ENCODE data around the gene SELENBP1.

SELENBP1 gene

DNA sequence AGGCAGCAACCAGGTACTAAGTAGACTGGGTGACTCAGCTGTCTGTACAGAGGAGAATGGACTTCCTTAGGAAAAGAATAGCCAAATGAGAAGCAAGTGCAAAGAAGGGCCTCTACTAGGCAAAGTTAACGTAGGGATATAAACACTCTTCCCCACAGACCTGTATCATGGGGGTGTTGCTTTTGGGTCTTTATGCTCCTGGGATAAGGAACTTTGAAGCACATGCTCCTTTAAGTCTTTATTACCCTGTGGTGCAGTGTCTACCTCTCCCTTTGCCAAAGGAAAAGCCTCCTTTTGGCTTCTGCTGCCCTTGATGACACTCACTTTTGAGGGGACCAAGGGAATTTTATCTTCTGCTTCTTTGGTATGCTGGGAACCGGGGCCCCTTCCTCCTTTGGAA is 30.5 kb downstream of the SELENBP1 start:
- H3K27me3 Mint-ChIP-seq: no peaks in the 10 kb centered on the region
- H3K9me3 Mint-ChIP-seq: no peaks in the 10 kb centered on the region
- peaks cover 40% of the 10 kb centered on the region for H3K4me1 Mint-ChIP-seq (ENCODE audit: low read depth)
- H3K4me3 Mint-ChIP-seq: no peak overlapping the region
- no peak overlapping the region for H3K27ac Mint-ChIP-seq
- peaks cover 43% of the 10 kb centered on the region for H3K36me3 Mint-ChIP-seq (ENCODE audit: low read depth)

DNA sequence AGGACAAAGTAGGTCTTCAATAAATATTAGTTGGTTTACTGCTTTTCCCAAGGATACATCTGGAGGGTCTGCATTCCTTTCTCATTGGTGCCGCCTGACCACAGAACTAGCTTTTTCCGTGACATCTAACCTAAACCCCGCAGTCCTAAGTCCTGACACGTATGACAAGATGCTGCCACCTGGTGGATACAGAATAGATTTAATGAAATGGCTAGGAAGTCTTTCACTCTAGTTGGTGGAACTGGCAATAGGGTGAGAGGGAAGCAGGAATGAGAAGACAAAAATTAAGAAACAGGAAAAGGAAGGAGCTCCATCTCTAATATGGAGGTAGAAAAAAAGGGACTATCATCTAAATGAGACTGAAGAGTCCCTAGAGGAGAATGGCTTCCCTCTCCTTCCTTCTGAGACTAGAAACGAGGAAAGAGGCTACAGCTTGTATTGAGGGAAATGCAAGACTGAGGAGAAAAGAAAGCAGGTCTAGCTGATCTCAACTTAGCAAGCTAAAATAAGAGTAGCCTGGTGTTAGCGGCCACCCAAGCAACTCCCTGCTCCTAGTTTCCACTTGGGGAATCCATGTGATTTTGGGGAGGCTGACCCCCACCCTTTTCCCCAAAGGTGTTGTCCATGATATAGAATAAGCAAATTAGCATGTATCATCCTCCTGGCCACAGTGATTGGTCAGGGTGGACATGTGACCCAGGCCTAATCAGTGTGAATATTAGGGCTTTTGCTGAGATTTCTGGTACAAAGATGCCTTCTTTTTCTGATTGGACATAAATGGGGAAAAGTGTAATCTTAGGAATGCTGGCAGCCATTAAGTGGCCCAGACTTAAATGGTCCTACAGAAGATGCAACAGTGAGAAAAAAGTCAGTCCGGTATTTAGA is 31.4 kb downstream of the SELENBP1 start:
- Mint-ChIP-seq H3K36me3 (ENCODE audit: low read depth) (peaks cover 35% of the 10 kb centered on the region), H3K27ac (peak overlapping the region; percentile 53), H3K4me1 (ENCODE audit: low read depth) (peaks cover 31% of the 10 kb centered on the region), H3K4me3 (no peak overlapping the region), H3K9me3 (no peaks in the 10 kb centered on the region), H3K27me3 (no peaks in the 10 kb centered on the region)

DNA sequence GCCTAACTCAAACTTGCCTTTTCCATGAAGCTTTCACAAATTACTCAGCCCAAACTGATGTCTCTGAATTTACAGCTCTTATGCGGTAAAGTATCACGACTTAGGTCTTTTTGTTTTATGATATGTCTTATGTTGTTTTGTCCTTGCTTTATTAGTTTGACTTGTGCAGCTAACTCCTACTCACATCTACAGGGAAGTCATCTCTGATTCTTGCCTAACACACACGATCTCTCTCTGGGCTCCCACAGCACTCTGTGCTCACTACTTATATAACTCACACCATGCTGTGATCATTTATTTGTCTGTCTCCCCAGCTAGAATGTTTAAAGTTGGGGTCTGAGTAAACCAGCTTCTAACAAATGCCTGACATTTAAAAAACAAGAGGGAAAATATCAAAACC is 35.9 kb downstream of the SELENBP1 start:
- Mint-ChIP-seq H3K36me3 (ENCODE audit: low read depth) (peaks cover 6% of the 10 kb centered on the region), H3K27ac (no peak overlapping the region), H3K9me3 (no peaks in the 10 kb centered on the region), H3K27me3 (no peaks in the 10 kb centered on the region), H3K4me1 (ENCODE audit: low read depth) (peaks cover 11% of the 10 kb centered on the region), H3K4me3 (no peak overlapping the region)

DNA sequence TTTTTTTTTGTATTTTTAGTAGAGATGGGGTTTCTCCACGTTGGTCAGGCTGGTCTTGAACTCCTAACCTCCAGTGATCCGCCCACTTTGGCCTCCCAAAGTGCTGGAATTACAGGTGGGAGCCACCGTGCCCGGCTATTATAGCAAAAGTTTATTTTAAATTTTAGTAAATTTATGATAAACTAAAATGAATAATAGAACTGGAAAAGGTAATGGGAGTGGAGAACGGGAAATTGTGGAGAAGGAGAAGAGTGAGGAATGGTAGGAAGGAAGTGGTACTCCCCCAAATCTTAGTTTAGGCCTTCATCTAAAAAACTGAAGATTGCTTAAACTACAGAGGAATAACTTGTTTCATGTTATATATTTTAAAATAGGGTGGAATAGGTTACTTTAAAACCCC is 37.7 kb downstream of the SELENBP1 start:
- H3K36me3 Mint-ChIP-seq (ENCODE audit: low read depth): no peaks in the 10 kb centered on the region
- H3K4me3 Mint-ChIP-seq: no peak overlapping the region
- no peaks in the 10 kb centered on the region for H3K27me3 Mint-ChIP-seq
- peaks cover 2% of the 10 kb centered on the region for H3K4me1 Mint-ChIP-seq (ENCODE audit: low read depth)
- no peak overlapping the region for H3K27ac Mint-ChIP-seq
- no peaks in the 10 kb centered on the region for H3K9me3 Mint-ChIP-seq

DNA sequence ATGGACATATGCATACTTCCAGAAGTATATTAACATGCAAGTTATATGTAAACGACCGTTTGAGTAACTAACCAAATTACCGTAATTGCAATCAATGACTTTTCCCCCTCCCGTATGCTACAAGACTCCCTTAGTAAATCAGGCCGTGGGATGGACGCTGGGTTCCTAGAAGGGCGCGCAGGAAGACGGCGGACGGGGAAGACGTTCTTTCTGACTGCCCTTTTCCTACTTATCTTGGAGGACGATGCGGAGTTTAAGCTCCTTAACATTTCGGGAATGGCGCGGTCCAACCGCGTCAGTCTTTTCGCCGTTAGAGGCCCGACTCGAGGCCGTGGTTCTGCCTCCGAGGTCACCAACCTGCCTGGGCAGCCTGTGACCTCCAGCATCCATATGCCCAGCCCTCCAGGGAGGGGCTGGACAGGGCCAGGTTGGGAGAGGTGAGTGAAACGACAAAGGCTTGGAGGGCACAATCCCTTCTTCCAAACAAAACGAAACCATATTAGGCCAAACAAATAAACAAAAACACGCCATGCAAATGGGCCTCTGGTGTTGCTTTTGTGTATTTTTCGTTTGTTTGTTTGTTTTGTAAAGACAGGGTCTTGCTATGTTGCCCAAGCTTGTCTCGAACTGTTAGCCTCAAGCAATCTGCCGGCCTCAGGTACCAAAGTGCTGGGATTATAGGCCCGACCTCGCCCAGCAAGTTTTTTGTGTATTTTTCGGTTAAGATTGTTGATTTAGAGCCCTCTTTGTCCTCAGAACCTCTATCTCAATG is 44.4 kb downstream of the SELENBP1 start:
- Mint-ChIP-seq H3K4me1 (ENCODE audit: low read depth) (peaks cover 34% of the 10 kb centered on the region), H3K36me3 (ENCODE audit: low read depth) (peaks cover 21% of the 10 kb centered on the region), H3K9me3 (no peaks in the 10 kb centered on the region), H3K27ac (peak overlapping the region; percentile 92), H3K27me3 (no peaks in the 10 kb centered on the region), H3K4me3 (peak overlapping the region; percentile 91)

DNA sequence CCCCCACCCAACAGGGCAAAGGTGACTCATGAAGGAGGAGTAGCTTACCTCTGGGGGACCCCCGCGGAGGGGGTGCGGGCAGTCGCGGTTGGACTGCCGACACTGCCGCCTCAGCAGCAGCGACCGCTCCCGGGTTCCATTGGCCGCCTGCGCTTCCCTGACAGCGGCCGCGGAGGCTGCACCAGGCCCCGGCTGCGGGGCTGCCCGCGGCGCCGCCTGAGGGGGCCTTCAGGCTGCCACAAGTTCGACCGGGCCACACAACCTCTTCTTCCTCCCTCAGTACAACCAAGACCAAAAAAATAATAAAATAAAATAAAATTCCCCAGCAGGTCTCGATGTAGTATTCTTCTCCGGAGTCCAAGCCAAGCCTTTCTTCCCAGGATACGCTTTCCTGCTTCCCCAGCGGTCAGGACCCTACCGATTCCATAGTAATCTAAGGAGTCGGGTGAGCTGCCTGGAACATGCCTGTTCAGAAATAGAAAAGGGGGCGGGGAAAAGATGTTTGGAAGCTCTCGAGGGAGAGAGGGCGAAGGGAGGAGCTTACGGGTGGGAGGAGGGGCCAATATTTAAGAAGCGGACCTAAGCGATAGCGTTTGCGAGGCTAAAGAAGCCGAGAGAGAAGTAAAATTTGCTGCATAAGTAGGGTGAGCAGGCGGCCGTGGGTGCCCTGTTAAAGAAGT is 45.1 kb downstream of the SELENBP1 start, which contains the start of gene PI4KB:
PI4KB (minus strand) TSS at position 194 of the 680 bp plus-strand sequence. CDS start 10,935 bp downstream, outside the sequence.
- peak within 1 kb of the TSS; percentile 92 for H3K27ac Mint-ChIP-seq
- no peaks in the 10 kb centered on the region for H3K27me3 Mint-ChIP-seq
- H3K4me1 Mint-ChIP-seq (ENCODE audit: low read depth): peaks cover 40% of the 10 kb centered on the region
- H3K9me3 Mint-ChIP-seq: no peaks in the 10 kb centered on the region
- peak within 1 kb of the TSS; percentile 91 for H3K4me3 Mint-ChIP-seq
- H3K36me3 Mint-ChIP-seq (ENCODE audit: low read depth): peaks cover 28% of the 10 kb centered on the region

DNA sequence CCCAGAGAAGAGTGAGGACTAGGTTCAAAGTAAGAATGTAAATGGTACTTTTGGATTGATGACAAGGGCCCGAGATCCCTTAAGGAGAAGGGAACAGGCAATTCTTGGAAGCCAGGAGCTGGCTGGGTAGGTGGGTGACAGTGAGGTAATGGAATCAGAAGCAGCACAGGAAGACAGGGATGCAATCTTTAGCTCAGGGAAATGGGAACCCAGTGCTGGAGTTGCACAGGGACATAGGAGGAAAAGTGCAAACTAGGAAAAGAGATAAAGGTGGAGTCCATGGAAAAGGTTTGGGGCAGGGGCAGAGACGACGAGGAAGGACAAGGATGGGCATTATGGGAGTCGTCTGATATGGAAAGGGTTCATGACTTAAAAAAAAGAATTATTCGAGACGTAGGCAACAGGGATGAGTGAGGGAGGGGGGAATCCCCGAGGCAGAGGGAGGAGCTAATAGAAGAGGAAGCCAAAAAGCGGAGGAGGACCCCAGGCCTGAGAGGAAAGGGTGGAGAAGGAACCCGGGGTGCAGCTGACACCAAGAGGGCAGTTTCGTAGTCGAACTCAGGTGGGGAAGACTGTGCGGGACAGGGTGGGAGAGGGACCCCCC is 45.8 kb downstream of the SELENBP1 start:
- Mint-ChIP-seq H3K4me3 (peak overlapping the region; percentile 91), H3K9me3 (no peaks in the 10 kb centered on the region), H3K36me3 (ENCODE audit: low read depth) (peaks cover 34% of the 10 kb centered on the region), H3K27ac (peak overlapping the region; percentile 92), H3K4me1 (ENCODE audit: low read depth) (peaks cover 46% of the 10 kb centered on the region), H3K27me3 (no peaks in the 10 kb centered on the region)

DNA sequence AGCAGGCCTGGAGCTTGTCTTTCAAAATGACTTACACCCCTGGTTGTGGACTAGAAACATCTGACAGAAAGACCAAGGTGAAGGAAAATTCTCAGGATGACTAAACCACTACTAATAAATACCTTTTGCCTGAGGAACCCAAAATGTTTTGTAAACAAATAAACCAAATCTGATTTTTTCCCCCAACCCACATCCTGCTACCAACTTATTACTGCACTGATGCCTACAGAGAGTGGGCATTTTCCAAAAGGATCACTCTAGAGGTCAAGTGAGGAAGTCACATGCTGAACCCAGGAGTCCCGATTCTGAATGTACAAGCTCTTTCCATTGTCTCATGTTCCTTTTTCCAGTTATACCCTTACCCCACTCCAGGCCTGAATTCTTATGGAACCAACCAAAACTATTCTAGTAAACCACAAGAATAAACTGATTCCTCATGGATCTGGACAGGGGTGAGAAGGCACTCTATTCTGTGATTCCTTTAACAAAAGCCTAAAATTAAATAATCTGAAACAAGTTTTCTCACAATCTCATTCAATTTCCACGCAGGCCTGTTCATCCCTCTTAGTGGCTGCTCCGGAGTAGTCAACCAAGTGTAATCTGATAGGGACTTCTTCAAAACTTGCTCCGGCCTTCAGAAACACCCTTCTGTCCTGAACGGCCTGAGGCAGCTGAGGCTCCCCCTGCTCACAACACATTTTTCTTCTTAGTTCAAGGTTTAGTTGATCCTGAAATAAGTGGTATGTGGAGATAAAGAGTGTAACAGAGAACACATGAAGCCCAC is 46.7 kb downstream of the SELENBP1 start:
- Mint-ChIP-seq H3K4me1 (ENCODE audit: low read depth) (peaks cover 48% of the 10 kb centered on the region), H3K27me3 (no peaks in the 10 kb centered on the region), H3K36me3 (ENCODE audit: low read depth) (peaks cover 38% of the 10 kb centered on the region), H3K4me3 (peak overlapping the region; percentile 91), H3K27ac (peak overlapping the region; percentile 92), H3K9me3 (no peaks in the 10 kb centered on the region)

DNA sequence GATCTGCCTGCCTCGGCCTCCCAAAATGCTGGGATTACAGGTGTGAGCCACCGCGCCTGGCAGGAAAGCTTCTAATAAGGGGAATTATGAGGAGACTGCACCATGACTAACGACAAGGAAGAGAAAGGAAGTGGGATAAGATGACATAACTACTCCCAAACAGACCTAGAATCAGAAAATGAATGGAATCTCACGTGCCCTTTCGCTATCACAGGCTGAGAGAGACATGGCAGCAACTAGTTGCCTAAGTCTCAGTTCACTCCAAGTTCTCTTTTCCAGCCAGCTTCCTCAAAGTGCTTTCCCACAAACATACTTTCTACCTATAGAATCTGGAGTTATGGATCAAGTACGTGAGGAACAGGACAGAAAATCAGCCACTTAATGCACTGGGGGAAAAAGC is 47.3 kb downstream of the SELENBP1 start:
- Mint-ChIP-seq H3K27me3 (no peaks in the 10 kb centered on the region), H3K36me3 (ENCODE audit: low read depth) (peaks cover 41% of the 10 kb centered on the region), H3K27ac (peak overlapping the region; percentile 92), H3K9me3 (no peaks in the 10 kb centered on the region), H3K4me3 (no peak overlapping the region), H3K4me1 (ENCODE audit: low read depth) (peaks cover 52% of the 10 kb centered on the region)

DNA sequence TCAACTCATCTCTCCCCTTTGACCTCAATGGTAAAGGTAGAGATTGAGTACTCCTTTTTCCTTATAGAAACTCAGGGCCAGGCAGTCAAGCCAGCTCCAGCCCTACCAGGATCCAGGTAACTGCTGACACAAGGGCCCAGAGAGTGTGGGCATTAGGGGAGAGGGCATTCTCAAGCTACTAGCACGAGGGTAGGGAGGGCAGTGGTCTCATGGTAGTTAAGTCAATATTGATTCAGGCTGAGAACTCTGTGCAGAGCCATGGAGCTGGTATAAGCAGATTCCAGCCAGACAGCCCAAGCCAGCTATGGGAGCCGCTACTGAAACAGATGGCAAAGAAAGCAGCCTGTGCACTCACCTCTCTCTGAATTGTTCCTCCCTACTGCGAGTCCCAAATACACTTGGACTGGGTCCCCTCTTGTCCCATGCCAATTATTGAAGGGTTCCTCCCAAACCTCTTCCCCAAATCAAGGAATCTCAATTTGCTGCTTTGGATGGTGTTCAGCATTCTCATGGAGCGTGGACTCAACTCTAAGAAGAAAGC is 48.0 kb downstream of the SELENBP1 start:
- H3K9me3 Mint-ChIP-seq: no peaks in the 10 kb centered on the region
- H3K27me3 Mint-ChIP-seq: no peaks in the 10 kb centered on the region
- peak overlapping the region; percentile 26 for H3K27ac Mint-ChIP-seq
- no peak overlapping the region for H3K4me3 Mint-ChIP-seq
- H3K4me1 Mint-ChIP-seq (ENCODE audit: low read depth): peaks cover 53% of the 10 kb centered on the region
- H3K36me3 Mint-ChIP-seq (ENCODE audit: low read depth): peaks cover 43% of the 10 kb centered on the region

DNA sequence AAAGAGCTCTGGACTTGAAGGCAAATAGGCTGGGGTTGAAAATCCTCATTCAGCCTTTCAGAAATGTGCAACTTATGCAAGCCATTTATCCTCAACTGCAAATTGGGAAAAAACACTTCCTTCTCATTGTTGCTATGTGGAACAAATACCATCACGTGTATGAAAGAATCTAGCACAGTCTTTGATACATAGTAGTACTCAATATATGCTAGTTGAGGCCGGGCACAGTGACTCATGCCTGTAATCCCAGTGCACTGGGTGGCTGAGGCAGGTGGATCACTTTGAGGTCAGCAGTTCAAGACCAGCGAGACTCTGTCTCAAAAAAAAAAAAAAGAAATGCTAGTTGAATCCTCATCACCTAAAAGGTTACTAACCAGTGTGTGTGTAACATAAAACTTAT is 53.5 kb downstream of the SELENBP1 start:
- Mint-ChIP-seq H3K36me3 (ENCODE audit: low read depth) (peaks cover 53% of the 10 kb centered on the region), H3K4me3 (no peak overlapping the region), H3K27me3 (no peaks in the 10 kb centered on the region), H3K4me1 (ENCODE audit: low read depth) (peaks cover 27% of the 10 kb centered on the region), H3K9me3 (no peaks in the 10 kb centered on the region), H3K27ac (no peak overlapping the region)

DNA sequence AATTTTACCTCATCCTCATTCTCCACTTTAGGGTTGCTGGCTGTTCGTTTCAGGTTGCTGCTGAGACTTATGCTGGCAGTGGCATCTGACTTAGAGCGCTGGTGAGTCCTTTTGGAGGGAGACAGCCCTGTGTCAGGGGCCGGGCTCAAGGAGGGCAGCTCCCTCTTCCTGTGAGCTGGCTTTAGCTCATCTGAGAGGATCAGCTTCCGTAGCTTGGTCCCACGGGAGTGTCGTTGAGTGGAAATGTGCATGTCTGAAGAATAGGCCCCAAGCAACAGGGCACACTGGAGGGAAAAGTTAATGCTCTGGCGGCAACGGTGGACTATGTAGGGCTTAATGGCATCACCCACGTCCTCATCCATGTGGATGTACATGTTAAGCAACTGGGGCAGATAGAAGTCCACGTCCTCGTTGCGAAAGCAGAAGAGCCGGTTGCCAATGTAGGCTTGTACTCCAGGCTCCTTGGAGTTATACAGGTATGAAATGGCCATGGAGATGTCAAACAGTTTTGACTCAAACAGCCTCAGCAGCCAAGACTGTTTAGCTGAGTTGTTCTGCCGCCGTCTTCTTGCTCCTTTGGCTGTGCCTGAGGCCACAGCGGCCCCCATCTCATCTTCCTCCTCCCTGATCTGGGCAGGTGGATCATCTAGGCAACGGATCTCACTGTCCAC is 56.8 kb downstream of the SELENBP1 start:
- H3K27ac Mint-ChIP-seq: no peak overlapping the region
- no peak overlapping the region for H3K4me3 Mint-ChIP-seq
- peaks cover 44% of the 10 kb centered on the region for H3K4me1 Mint-ChIP-seq (ENCODE audit: low read depth)
- H3K36me3 Mint-ChIP-seq (ENCODE audit: low read depth): peaks cover 55% of the 10 kb centered on the region
- H3K9me3 Mint-ChIP-seq: no peaks in the 10 kb centered on the region
- no peaks in the 10 kb centered on the region for H3K27me3 Mint-ChIP-seq
